Fibroblast of villous mesenchyme (primary cell): Measurements from ENCODE around the gene DLEC1. TPM values are rescaled to one million over a fixed set of nuclear protein-coding genes. Genes with fewer than 3 reads are reported as not detected.
A peak's percentile ranks its signal among the peaks of the same experiment; 100 is the strongest.

Experiments
- DNase-seq: peaks from one replicate; pipeline ENCODE4 v3.0.0-alpha.2; 2010; ENCODE audit warnings: low read depth
- H3K4me3 ChIP-seq: 2 replicates; pipeline ENCODE4 v1.5.1; 2011; ENCODE audit warnings: low read depth, mild to moderate bottlenecking, low read length
- CTCF ChIP-seq: IDR thresholded peaks from 2 replicates; pipeline ENCODE4 v1.5.1; 2012; ENCODE audit warnings: low read depth, mild to moderate bottlenecking, low read length; ENCODE audit not compliant: insufficient read depth
- total RNA-seq: library from RNA; depleted of rRNA; stranded (reverse); fragments of >200 nt; gene quantifications from 2 replicates; pipeline ENCODE4 v1.2.3, GENCODE V29; 2012

The DLEC1 gene
- total RNA-seq, 1 donor = under 0.01 TPM

- peak; percentile 83 for TF ChIP-seq CTCF
- H3K4me3 ChIP-seq = no peak overlapping the region
- peak; percentile 53 for DNase-seq
Observed at GRCh38 chr3:38117748-38118420, 78.9 kb downstream of the DLEC1 start.

GRCh38 chr3:38118421-38119247, 79.6 kb downstream of the DLEC1 start:
- TF ChIP-seq CTCF = no peak
- H3K4me3 ChIP-seq = no peak overlapping the region
- DNase-seq = no peak

GRCh38 chr3:38119248-38119544, 80.2 kb downstream of the DLEC1 start:
- TF ChIP-seq CTCF = no peak
- no peak overlapping the region for H3K4me3 ChIP-seq

GRCh38 chr3:38119821-38120692, 81.0 kb downstream of the DLEC1 start:
- H3K4me3 ChIP-seq = no peak overlapping the region
- DNase-seq = no peak
- TF ChIP-seq CTCF = no peak

More at GRCh38 chr3:38119248-38119544, 80.2 kb downstream of the DLEC1 start:
- DNase-seq = no peak

- no peak overlapping the region for H3K4me3 ChIP-seq
- no peak for DNase-seq
- no peak for TF ChIP-seq CTCF
Observed at GRCh38 chr3:38120693-38121450, 81.9 kb downstream of the DLEC1 start.

GRCh38 chr3:38121451-38121831, 82.4 kb downstream of the DLEC1 start:
- no peak overlapping the region for H3K4me3 ChIP-seq
- no peak for TF ChIP-seq CTCF
- no peak for DNase-seq
